Muscle of leg (tissue), 11 donors: ENCODE data around the gene ECSCR. TPM values are rescaled to one million over a fixed set of nuclear protein-coding genes. Genes with fewer than 3 reads are reported as not detected.

Source experiments
- DNase-seq: peaks from one replicate; pipeline ENCODE4 v3.0.0; 2013
- H3K27ac ChIP-seq: one replicate; pipeline ENCODE4 v1.5.1; 2013; ENCODE audit warnings: mild to moderate bottlenecking, low read length, control low read depth
- H3K27me3 ChIP-seq: one replicate; pipeline ENCODE4 v1.6.1; 2013; ENCODE audit warnings: low read length; ENCODE audit not compliant: control insufficient read depth, insufficient read depth
- H3K36me3 ChIP-seq: one replicate; pipeline ENCODE4 v1.6.1; 2013; ENCODE audit warnings: low read length; ENCODE audit not compliant: control insufficient read depth, insufficient read depth
- H3K4me1 ChIP-seq: one replicate; pipeline ENCODE4 v1.6.1; 2013; ENCODE audit warnings: low read length; ENCODE audit not compliant: control insufficient read depth, insufficient read depth
- H3K4me3 ChIP-seq: one replicate; pipeline ENCODE4 v1.5.1; 2013; ENCODE audit warnings: low read length, control low read depth
- H3K9me3 ChIP-seq: replicated peaks from 2 replicates; pipeline ENCODE4 v1.6.1; 2013; ENCODE audit warnings: low read depth, low read length; ENCODE audit not compliant: control insufficient read depth
- WGBS: methylation state at CpG from one replicate; pipeline ENCODE4 v1.1.5; 2013; ENCODE audit warnings: missing lambda C conversion rate; ENCODE audit not compliant: insufficient coverage; 5-methylcytosine and 5-hydroxymethylcytosine counted together
- polyA plus RNA-seq, 8 donors: library from polyadenylated mRNA; unstranded; fragments of 120-200 nt; gene quantifications; one replicate each; pipeline versions ENCODE4 v1.2.1 to v1.2.3, GENCODE V29; 2013; ENCODE audit warnings: inconsistent platforms in 1 of 8, low replicate concordance in 1 of 8; ENCODE audit not compliant: insufficient read length in 8 of 8, insufficient read depth in 1 of 8
- total RNA-seq: library from RNA; stranded (reverse); fragments of 120-200 nt; gene quantifications from one replicate; pipeline ENCODE4 v1.2.4, GENCODE V29; 2013

ECSCR gene
- total and polyA plus RNA-seq, 9 donors, result 30.9 to 47.9 (median 35.8) TPM

- no peaks in the 10 kb centered on the region for H3K36me3 ChIP-seq
- no peak overlapping the region for H3K4me3 ChIP-seq
- H3K27ac ChIP-seq, result peak overlapping the region; percentile 84
- H3K4me1 ChIP-seq, result peaks cover 5% of the 10 kb centered on the region
- H3K27me3 ChIP-seq, result no peaks in the 10 kb centered on the region
- no peaks in the 10 kb centered on the region for H3K9me3 ChIP-seq
- no CpG with 5 or more reads among the region's 1 CpG for WGBS
- no peak for DNase-seq
These were observed 2.1 kb downstream of the ECSCR start for GRCh38 chr5:139460455-139460854.

GRCh38 chr5:139459451-139459934 is 3.0 kb downstream of the ECSCR start:
- H3K36me3 ChIP-seq, result no peaks in the 10 kb centered on the region
- no peaks in the 10 kb centered on the region for H3K9me3 ChIP-seq
- peak overlapping the region; percentile 52 for H3K27ac ChIP-seq
- H3K4me3 ChIP-seq, result no peak overlapping the region
- no peaks in the 10 kb centered on the region for H3K27me3 ChIP-seq
- peak; percentile 24 for DNase-seq
- H3K4me1 ChIP-seq, result peaks cover 5% of the 10 kb centered on the region
- WGBS, result 68% methylated on average over 7 of the region's 8 CpGs

GRCh38 chr5:139458580-139459407 is 3.7 kb downstream of the ECSCR start:
- H3K27ac ChIP-seq, result peak overlapping the region; percentile 53
- 83% methylated on average over 3 of the region's 8 CpGs for WGBS
- H3K4me1 ChIP-seq, result peaks cover 5% of the 10 kb centered on the region
- no peaks in the 10 kb centered on the region for H3K9me3 ChIP-seq
- H3K27me3 ChIP-seq, result no peaks in the 10 kb centered on the region
- no peaks in the 10 kb centered on the region for H3K36me3 ChIP-seq
- H3K4me3 ChIP-seq, result no peak overlapping the region
- DNase-seq, result no peak

- no peaks in the 10 kb centered on the region for H3K9me3 ChIP-seq
- no peaks in the 10 kb centered on the region for H3K27me3 ChIP-seq
- peaks cover 3% of the 10 kb centered on the region for H3K4me1 ChIP-seq
- 88% methylated on average over 2 of the region's 5 CpGs for WGBS
- H3K4me3 ChIP-seq, result no peak overlapping the region
- no peaks in the 10 kb centered on the region for H3K36me3 ChIP-seq
- no peak for DNase-seq
- no peak overlapping the region for H3K27ac ChIP-seq
These were observed 4.8 kb downstream of the ECSCR start for GRCh38 chr5:139457653-139458306.

- Histone ChIP-seq H3K4me1 (peaks cover 3% of the 10 kb centered on the region), H3K36me3 (no peaks in the 10 kb centered on the region), H3K9me3 (no peaks in the 10 kb centered on the region), H3K4me3 (no peak overlapping the region), H3K27ac (no peak overlapping the region), H3K27me3 (no peaks in the 10 kb centered on the region)
- no peak for DNase-seq
- 96% methylated on average over 5 of the region's 5 CpGs for WGBS
These were observed 5.3 kb downstream of the ECSCR start for GRCh38 chr5:139457241-139457640.

GRCh38 chr5:139456776-139457175 is 5.8 kb downstream of the ECSCR start:
- 84% methylated on average over 12 of the region's 12 CpGs for WGBS

GRCh38 chr5:139454568-139455290 is 7.8 kb downstream of the ECSCR start:
- DNase-seq, result no peak
- no peaks in the 10 kb centered on the region for H3K36me3 ChIP-seq
- H3K9me3 ChIP-seq, result no peaks in the 10 kb centered on the region
- no peak overlapping the region for H3K27ac ChIP-seq
- no peaks in the 10 kb centered on the region for H3K27me3 ChIP-seq
- no peak overlapping the region for H3K4me3 ChIP-seq
- H3K4me1 ChIP-seq, result peaks cover 3% of the 10 kb centered on the region
- WGBS, result 70% methylated on average over 4 of the region's 11 CpGs

More at GRCh38 chr5:139456776-139457175, 5.8 kb downstream of the ECSCR start:
- DNase-seq, result no peak
- no peaks in the 10 kb centered on the region for H3K27me3 ChIP-seq
- H3K4me1 ChIP-seq, result peaks cover 3% of the 10 kb centered on the region
- no peaks in the 10 kb centered on the region for H3K36me3 ChIP-seq
- no peak overlapping the region for H3K27ac ChIP-seq
- H3K9me3 ChIP-seq, result no peaks in the 10 kb centered on the region
- H3K4me3 ChIP-seq, result no peak overlapping the region

- H3K36me3 ChIP-seq, result no peaks in the 10 kb centered on the region
- no peak overlapping the region for H3K27ac ChIP-seq
These were observed 8.6 kb downstream of the ECSCR start for GRCh38 chr5:139453683-139454567.

GRCh38 chr5:139451878-139452660 is 10.5 kb downstream of the ECSCR start:
- H3K9me3 ChIP-seq, result no peaks in the 10 kb centered on the region
- H3K27ac ChIP-seq, result no peak overlapping the region
- H3K36me3 ChIP-seq, result no peaks in the 10 kb centered on the region
- DNase-seq, result no peak
- no peaks in the 10 kb centered on the region for H3K4me1 ChIP-seq
- no peaks in the 10 kb centered on the region for H3K27me3 ChIP-seq
- H3K4me3 ChIP-seq, result no peak overlapping the region
- WGBS, result 79% methylated on average over 2 of the region's 3 CpGs

More at GRCh38 chr5:139453683-139454567, 8.6 kb downstream of the ECSCR start:
- 93% methylated on average over 3 of the region's 3 CpGs for WGBS
- H3K9me3 ChIP-seq, result no peaks in the 10 kb centered on the region
- DNase-seq, result no peak
- no peaks in the 10 kb centered on the region for H3K27me3 ChIP-seq
- no peak overlapping the region for H3K4me3 ChIP-seq
- no peaks in the 10 kb centered on the region for H3K4me1 ChIP-seq
